ENCODE measurements around the gene NADK. TPM values are rescaled to one million over a fixed set of nuclear protein-coding genes. Genes with fewer than 3 reads are reported as not detected.

Gene NADK, protein sequence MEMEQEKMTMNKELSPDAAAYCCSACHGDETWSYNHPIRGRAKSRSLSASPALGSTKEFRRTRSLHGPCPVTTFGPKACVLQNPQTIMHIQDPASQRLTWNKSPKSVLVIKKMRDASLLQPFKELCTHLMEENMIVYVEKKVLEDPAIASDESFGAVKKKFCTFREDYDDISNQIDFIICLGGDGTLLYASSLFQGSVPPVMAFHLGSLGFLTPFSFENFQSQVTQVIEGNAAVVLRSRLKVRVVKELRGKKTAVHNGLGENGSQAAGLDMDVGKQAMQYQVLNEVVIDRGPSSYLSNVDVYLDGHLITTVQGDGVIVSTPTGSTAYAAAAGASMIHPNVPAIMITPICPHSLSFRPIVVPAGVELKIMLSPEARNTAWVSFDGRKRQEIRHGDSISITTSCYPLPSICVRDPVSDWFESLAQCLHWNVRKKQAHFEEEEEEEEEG
- 78.4 and 89.2 TPM in 2 replicates for total RNA-seq (ENCODE audit: low replicate concordance)
- long read RNA-seq, partial matches to known transcripts = 18 of 20 reads
- long read RNA-seq, other reads (novel, unspliced or antisense) = 2 of 20 reads

DNA sequence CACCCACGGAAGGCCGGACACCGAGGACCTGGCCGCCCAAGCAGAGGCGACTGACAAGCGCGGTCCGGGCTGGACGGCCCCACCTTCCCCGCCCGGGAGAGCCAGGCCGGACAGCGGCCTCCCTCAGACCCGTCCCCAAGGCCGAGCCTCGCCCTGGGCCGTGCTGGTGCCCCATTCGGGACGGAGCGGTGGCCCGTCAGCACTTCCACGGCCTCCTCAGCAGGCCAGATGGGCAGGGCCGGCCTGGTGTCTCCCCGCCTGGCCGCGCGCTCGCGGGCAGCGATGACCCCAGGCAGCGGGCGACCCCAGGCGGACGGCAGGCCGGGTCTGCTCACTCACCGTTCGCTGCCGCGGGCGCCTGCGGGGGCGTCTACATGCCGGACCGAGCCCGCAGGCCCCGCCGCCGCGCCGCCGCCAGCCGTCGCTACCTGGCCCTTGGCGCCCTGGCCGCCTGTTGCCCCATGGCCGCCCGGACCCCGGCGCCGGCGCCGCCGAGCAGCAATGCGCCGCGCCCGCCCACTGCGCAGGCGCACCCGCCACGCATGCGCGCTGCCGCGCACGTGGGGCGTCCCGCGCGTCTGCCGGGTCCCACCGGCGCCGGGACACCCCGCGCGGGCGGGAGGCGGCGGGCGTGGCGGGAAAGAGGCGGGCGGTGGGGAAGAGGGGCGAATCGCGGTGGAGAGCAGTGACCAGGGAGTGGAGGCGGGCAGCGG, at the start of gene NADK:
NADK (minus strand) TSS at position 521 of the 713 bp plus-strand sequence. CDS start 13,064 bp downstream, outside the sequence.
- Mint-ChIP-seq H3K9me3 (no peaks in the 10 kb centered on the region), H3K27ac (peak within 1 kb of the TSS; percentile 92), H3K36me3 (no peaks in the 10 kb centered on the region), H3K27me3 (no peaks in the 10 kb centered on the region), H3K4me1 (ENCODE audit: unreplicated experiment) (peaks cover 22% of the 10 kb centered on the region), H3K4me3 (peak within 1 kb of the TSS; percentile 91)
- TF ChIP-seq, protein P1, sequence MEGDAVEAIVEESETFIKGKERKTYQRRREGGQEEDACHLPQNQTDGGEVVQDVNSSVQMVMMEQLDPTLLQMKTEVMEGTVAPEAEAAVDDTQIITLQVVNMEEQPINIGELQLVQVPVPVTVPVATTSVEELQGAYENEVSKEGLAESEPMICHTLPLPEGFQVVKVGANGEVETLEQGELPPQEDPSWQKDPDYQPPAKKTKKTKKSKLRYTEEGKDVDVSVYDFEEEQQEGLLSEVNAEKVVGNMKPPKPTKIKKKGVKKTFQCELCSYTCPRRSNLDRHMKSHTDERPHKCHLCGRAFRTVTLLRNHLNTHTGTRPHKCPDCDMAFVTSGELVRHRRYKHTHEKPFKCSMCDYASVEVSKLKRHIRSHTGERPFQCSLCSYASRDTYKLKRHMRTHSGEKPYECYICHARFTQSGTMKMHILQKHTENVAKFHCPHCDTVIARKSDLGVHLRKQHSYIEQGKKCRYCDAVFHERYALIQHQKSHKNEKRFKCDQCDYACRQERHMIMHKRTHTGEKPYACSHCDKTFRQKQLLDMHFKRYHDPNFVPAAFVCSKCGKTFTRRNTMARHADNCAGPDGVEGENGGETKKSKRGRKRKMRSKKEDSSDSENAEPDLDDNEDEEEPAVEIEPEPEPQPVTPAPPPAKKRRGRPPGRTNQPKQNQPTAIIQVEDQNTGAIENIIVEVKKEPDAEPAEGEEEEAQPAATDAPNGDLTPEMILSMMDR (conservative IDR thresholded peaks at IDR 0.05) = no peak
- DNase-seq (ENCODE audit: extremely low spot score, unreplicated experiment) = peak; percentile 84

DNA sequence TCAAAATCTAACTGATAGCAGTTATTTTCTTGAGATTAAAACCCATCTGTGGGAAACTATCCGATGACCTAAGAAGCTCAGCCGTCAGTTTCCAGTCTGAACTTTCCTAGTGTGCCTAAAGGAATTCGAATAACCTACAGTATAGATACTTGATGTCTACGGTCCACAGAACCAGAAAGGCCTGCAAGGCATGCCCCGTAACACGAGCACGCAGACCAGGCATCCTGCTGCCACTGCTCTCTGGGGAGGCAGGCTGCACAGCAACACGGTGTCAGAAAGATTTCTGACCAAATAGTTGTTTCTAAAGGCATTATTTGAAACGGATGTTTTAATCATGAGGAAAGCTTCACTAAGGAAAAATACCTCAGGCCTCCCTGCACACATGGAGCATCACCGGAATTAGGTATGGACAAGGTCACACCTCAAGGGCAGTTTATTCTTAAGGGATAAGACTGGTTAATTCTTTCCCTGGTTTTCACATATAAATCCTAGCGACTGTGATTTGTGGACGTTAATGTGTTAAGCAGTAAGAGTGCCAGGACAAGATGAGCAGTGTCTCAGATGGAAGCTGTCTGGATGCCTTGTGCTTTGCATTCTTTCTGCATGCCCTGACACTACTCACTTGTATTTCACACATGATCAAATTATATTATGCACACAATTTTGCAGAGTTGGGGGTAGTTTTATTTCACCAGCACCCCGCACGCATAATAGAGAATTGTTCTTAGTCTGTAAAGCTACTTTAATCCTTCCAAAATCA, 49.0 kb upstream of the NADK start:
- H3K4me1 Mint-ChIP-seq (ENCODE audit: unreplicated experiment) = peaks cover 15% of the 10 kb centered on the region
- H3K27me3 Mint-ChIP-seq = no peaks in the 10 kb centered on the region
- TF ChIP-seq, protein P1 (conservative IDR thresholded peaks at IDR 0.05) = no peak
- peaks cover 22% of the 10 kb centered on the region for H3K36me3 Mint-ChIP-seq
- no peak overlapping the region for H3K4me3 Mint-ChIP-seq
- no peak for DNase-seq (ENCODE audit: extremely low spot score, unreplicated experiment)
- no peaks in the 10 kb centered on the region for H3K9me3 Mint-ChIP-seq
- no peak overlapping the region for H3K27ac Mint-ChIP-seq

DNA sequence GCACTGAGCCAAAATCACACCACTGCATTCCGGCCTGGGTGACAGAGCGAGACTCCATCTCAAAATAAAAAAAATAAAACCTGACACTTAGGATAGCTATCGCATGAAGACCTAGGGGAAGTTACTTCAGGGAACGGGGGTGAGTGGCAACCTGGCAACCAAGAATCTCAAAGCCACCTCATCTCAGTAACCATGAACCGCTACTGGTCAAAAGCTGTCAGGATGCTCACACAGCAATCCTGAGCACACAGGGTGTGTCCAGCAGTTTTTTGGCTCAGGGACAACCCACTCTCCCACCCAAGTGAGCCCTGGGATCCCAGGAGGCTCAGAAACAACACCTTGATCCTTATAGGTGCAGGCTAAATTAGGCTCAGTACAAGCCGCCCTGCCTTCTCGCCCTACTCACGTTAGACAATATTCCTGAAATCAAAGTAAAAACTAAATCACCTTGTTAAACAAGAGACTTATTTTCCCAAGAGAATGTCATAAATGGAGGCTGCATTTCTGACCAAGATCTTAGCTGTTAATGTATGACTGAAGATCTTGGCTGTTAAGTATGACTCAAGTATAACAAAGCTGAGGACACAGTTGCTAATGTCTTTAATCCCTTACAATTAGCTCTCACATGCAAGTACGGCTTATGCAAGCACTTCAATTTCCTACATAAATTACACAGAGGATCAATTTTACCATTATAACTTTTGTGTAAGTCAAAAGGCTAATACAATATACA, 48.3 kb upstream of the NADK start:
- Mint-ChIP-seq H3K27ac (peak overlapping the region; percentile 42), H3K9me3 (no peaks in the 10 kb centered on the region), H3K36me3 (peaks cover 19% of the 10 kb centered on the region), H3K4me3 (no peak overlapping the region), H3K27me3 (no peaks in the 10 kb centered on the region), H3K4me1 (ENCODE audit: unreplicated experiment) (peaks cover 15% of the 10 kb centered on the region)
- TF ChIP-seq, protein P1 (conservative IDR thresholded peaks at IDR 0.05) = no peak
- no peak for DNase-seq (ENCODE audit: extremely low spot score, unreplicated experiment)

DNA sequence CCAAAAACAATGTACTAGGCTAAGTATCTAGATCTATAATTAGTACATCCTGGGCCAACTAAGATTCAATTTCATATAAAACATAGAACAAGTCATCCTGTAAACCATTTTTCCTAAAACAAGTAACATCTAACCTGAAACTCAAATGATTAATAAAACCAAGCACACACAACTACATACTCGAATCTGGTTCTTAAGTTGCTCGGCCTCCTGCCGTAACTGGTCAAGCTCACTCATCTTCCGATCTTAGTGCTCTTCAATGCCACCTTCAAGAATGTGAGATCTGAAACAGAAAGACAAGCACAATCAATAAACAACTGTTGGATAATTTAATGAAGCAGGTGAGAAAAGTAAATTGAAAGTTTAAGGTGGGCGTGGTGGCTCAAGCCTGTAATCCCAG, 46.9 kb upstream of the NADK start:
- Mint-ChIP-seq H3K27ac (no peak overlapping the region), H3K27me3 (no peaks in the 10 kb centered on the region), H3K9me3 (no peaks in the 10 kb centered on the region), H3K4me1 (ENCODE audit: unreplicated experiment) (peaks cover 15% of the 10 kb centered on the region), H3K4me3 (no peak overlapping the region), H3K36me3 (peaks cover 19% of the 10 kb centered on the region)
- TF ChIP-seq, protein P1 (conservative IDR thresholded peaks at IDR 0.05) = no peak
- DNase-seq (ENCODE audit: extremely low spot score, unreplicated experiment) = no peak

DNA sequence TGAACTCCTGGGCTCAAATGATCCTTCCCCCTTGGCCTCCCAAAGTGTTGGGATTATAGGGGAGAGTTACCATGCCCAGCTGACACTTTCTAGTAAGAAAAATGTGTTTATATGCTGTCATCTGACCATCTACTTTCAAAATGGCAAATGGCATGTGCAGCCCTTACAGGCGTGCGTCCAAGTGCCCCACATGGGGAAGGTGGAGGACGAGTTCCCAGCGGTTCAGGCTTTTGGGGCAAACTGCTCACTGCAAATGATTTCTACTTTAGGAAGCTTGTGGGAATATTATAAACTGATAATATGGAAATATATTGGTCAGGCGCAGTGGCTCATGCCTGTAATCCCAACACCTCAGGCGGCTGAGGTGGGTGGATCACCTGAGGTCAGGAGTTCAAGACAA, 41.5 kb upstream of the NADK start:
- DNase-seq (ENCODE audit: extremely low spot score, unreplicated experiment) = no peak
- Mint-ChIP-seq H3K27ac (no peak overlapping the region), H3K9me3 (no peaks in the 10 kb centered on the region), H3K27me3 (no peaks in the 10 kb centered on the region), H3K36me3 (peaks cover 16% of the 10 kb centered on the region), H3K4me3 (no peak overlapping the region), H3K4me1 (ENCODE audit: unreplicated experiment) (no peaks in the 10 kb centered on the region)
- TF ChIP-seq, protein P1 (conservative IDR thresholded peaks at IDR 0.05) = no peak
